Measurements from ENCODE around the gene SAMD10. TPM values are rescaled to one million over a fixed set of nuclear protein-coding genes. Genes with fewer than 3 reads are reported as not detected.

Gene SAMD10
- total RNA-seq, 6 experiments from 2014 or later = 2.7 to 6.7 (median 3.5) TPM

GRCh38 chr20:63942969-63943807 is 36.3 kb downstream of the SAMD10 start:
- H3K27me3 ChIP-seq = no peaks in the 10 kb centered on the region
- WGBS (ENCODE audit: insufficient coverage, low coverage, low lambda C conversion rate, missing lambda C conversion rate) = no CpG with 5 or more reads among the region's 19 CpGs
- TF ChIP-seq, protein P1, sequence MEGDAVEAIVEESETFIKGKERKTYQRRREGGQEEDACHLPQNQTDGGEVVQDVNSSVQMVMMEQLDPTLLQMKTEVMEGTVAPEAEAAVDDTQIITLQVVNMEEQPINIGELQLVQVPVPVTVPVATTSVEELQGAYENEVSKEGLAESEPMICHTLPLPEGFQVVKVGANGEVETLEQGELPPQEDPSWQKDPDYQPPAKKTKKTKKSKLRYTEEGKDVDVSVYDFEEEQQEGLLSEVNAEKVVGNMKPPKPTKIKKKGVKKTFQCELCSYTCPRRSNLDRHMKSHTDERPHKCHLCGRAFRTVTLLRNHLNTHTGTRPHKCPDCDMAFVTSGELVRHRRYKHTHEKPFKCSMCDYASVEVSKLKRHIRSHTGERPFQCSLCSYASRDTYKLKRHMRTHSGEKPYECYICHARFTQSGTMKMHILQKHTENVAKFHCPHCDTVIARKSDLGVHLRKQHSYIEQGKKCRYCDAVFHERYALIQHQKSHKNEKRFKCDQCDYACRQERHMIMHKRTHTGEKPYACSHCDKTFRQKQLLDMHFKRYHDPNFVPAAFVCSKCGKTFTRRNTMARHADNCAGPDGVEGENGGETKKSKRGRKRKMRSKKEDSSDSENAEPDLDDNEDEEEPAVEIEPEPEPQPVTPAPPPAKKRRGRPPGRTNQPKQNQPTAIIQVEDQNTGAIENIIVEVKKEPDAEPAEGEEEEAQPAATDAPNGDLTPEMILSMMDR (IDR thresholded peaks at IDR 0.05) = no peak
- no peak for TF ChIP-seq POLR2A (IDR thresholded peaks at IDR 0.05)
- DNase-seq = peak; percentile 28 to 56 (median 49)
- H3K27ac ChIP-seq = no peak overlapping the region
- H3K9me3 ChIP-seq = no peaks in the 10 kb centered on the region
- peaks cover 0 to 44% (median 20%) of the 10 kb centered on the region in 4 donors for H3K36me3 ChIP-seq
- H3K4me1 ChIP-seq = peaks cover 0 to 10% (median 2%) of the 10 kb centered on the region in 4 donors
- intact Hi-C loops (cut with DNase I) = no loop called here
- H3K4me3 ChIP-seq = no peak overlapping the region
- ATAC-seq = no peak

- WGBS (ENCODE audit: insufficient coverage, low coverage, low lambda C conversion rate, missing lambda C conversion rate) = 51% methylated on average over 19 of the region's 30 CpGs
- Histone ChIP-seq H3K36me3 (peaks cover 0 to 44% (median 20%) of the 10 kb centered on the region in 4 donors), H3K27me3 (no peaks in the 10 kb centered on the region), H3K27ac (no peak overlapping the region), H3K4me1 (peaks cover 0 to 4% (median 2%) of the 10 kb centered on the region in 4 donors), H3K9me3 (no peaks in the 10 kb centered on the region), H3K4me3 (no peak overlapping the region)
- TF ChIP-seq, protein P1 (IDR thresholded peaks at IDR 0.05) = no peak
- no peak for TF ChIP-seq POLR2A (IDR thresholded peaks at IDR 0.05)
- intact Hi-C loops (cut with DNase I) = no loop called here
- peak in 3 of 4 donors; percentile 8 to 34 (median 27) for ATAC-seq
- DNase-seq = peak; percentile 59 to 65 (median 64)
These were observed 37.0 kb downstream of the SAMD10 start for GRCh38 chr20:63942250-63942951.

DNA sequence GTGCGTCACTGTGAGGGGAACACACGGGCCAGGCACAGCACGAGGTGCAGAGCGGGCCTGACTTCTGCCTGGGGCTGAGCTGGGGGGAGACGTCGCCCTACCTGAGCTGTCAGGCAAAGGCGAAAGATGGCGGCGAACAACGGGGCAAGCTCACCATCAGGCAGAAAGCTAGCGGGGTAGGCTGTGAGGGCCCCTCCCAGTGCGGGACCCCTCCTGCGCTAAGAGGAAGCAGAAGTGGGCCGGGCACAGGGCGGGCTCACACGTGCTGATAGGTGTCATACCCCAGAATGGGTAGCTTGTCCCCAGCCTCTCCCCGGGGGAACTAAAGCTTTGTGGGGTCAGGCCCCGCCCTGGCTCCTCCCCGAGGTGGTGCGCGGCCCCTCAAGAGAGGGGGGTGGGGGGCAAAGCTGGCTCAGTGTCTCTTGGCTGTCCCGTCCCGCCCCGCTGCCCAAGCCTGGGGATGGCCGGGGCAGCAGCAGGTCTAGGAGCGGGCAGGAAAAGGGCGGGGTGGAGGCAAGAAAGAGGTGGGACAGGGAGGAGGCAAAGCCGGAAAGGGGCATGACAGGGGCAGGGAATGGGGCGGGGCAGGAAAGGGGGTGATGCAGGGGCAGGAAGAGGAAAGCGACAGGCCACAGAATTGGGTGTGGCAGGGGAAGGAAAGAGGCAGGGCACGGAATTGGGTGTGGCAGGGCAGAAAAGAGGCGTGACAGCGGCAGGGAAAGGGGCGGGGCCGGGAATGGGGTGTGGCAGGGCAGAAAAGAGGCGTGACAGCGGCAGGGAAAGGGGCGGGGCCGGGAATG is 38.0 kb downstream of the SAMD10 start:
- peak in 2 of 3 donors; percentile 64 to 66 for DNase-seq
- 58% methylated on average over 20 of the region's 39 CpGs for WGBS (ENCODE audit: insufficient coverage, low coverage, low lambda C conversion rate, missing lambda C conversion rate)
- peak; percentile 12 to 44 (median 20) for ATAC-seq
- TF ChIP-seq, protein P1 (IDR thresholded peaks at IDR 0.05) = no peak
- TF ChIP-seq POLR2A (IDR thresholded peaks at IDR 0.05) = no peak
- H3K9me3 ChIP-seq = no peaks in the 10 kb centered on the region
- intact Hi-C loops (cut with DNase I) = no loop called here
- peaks cover 0 to 44% (median 20%) of the 10 kb centered on the region in 4 donors for H3K36me3 ChIP-seq
- H3K4me3 ChIP-seq = no peak overlapping the region
- H3K27ac ChIP-seq = no peak overlapping the region
- H3K4me1 ChIP-seq = no peaks in the 10 kb centered on the region
- H3K27me3 ChIP-seq = no peaks in the 10 kb centered on the region

DNA sequence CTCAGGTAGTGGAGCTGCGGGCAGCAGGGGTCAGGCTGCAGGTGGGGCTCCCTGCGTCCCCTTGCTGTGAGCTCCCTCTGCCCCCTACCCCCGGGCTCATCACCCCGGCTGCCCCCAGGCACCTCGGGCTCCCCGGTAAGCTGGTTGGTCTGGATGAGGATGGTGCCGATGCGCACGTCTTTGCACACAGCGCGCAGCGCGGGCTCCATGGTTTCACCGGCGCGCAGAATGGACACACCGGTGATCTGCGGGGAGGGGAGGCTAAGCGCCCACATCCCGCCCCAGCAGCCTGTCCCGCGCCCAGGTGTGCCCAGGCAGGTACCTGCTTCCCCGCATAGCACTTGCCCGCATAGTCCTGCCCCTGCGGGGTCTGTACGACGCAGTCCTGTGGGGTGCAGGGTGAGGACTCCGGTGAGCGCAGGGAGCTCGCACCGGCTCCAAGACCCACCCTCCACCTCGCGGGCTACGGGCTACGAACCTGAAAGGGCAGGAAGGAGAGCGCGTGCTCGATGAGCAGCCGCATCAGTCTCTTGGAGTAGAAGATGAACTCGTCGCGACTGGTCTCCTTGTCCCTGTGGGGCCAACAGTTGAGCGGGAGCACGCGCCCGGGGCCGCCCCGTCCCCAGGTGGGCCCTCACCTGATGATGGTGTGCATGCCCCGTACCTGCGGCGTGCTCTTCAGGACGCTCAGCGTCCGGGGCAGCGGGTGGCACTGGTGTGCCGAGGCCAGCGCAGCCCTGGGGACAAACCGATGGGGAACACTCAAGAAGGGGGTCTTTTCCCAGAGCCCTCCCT is 38.8 kb downstream of the SAMD10 start:
- Histone ChIP-seq H3K4me1 (no peaks in the 10 kb centered on the region), H3K27me3 (no peaks in the 10 kb centered on the region), H3K36me3 (peaks cover 0 to 40% (median 20%) of the 10 kb centered on the region in 4 donors), H3K9me3 (no peaks in the 10 kb centered on the region), H3K4me3 (no peak overlapping the region), H3K27ac (no peak overlapping the region)
- TF ChIP-seq, protein P1 (IDR thresholded peaks at IDR 0.05) = no peak
- TF ChIP-seq POLR2A (IDR thresholded peaks at IDR 0.05) = no peak
- 93% methylated on average over 6 of the region's 58 CpGs for WGBS (ENCODE audit: insufficient coverage, low coverage, low lambda C conversion rate, missing lambda C conversion rate)
- DNase-seq (peak in 2 of 3 donors; percentile 30 to 55), ATAC-seq (no peak)
- intact Hi-C loops (cut with DNase I) = no loop called here
